C1 segment of cervical spinal cord (tissue), 14 donors: ENCODE measurements around the gene XXYLT1.
A peak's percentile ranks its signal among the peaks of the same experiment; 100 is the strongest.
"Not testable (repeated sequence)": the region's sequence is repeated elsewhere in the genome, so short reads cannot be mapped to it uniquely, and the experiment has no call there.

Source experiments
- DNase-seq, 14 donors: peaks; one replicate each; lab custom pipeline; 2025; lab: John Stamatoyannopoulos, UW

The XXYLT1 gene

DNA sequence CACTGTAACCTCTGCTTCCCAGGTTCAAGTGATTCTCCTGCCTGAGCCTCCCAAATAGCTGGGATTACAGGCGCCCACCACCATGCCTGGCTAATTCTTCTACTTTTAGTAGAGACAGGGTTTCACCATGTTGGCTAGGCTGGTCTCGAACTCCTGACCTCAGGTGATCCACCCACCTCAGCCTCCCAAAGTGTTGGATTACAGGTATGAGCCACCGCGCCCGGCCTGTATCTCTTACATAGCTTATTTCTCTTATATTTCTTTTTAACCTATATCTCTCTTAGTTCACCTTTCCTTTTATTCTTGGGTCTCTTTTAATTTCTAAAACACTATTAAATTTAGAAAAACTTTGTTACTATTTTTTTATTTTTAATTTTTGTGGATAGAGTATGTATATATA, 42.1 kb downstream of the XXYLT1 start:
- not testable (repeated sequence) for DNase-seq

GRCh38 chr3:195227871-195228270, 43.1 kb downstream of the XXYLT1 start:
- no peak for DNase-seq

DNA sequence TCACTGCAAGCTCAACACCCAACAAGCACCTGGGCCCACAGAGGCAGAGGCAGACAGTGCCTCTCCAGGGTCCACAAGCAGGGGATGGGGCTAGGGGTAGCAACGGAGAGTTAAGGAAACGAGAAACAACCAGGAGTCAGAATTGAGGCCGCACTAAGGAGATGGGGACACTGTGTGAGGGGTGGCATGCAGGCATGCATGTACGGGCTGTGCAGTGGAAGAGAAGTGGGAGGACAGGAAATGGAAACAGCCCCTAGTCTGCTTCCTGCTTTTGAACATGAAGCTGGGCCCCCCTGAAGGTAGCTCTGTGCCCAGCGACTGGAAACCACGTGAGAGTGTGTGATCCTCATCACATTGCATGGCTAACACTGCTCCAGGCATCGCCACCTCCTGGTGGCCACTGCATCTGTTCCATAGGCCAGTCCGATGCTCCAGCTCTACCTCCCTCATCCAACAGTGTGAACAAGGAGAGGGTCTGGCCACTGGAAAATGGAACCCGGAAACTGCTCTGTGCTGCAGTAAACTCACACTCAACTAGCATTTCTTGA, 44.0 kb downstream of the XXYLT1 start:
- DNase-seq = no peak

DNA sequence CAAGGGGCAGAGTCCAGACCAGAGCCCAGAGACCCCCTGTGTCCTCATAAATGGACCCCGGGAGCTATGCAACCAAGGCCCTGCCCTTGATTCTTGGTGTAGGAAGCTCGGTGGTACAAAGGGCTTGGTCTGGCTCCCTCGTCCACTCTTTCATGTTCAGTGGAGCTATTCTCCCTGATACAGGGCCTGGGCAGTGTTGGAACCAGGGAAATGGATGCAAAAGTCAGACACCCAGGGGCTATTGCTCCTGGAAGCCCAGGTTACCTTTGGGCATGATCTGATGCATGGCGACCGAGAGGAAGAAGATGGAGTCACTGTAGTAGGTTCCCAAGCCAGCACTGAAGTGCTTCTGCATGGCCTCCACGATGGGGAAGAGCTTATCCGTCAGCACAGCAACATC, 44.5 kb downstream of the XXYLT1 start:
- DNase-seq = no peak

GRCh38 chr3:195224980-195225580, 45.9 kb downstream of the XXYLT1 start:
- DNase-seq = no peak

GRCh38 chr3:195224156-195224979, 46.6 kb downstream of the XXYLT1 start:
- no peak for DNase-seq

DNA sequence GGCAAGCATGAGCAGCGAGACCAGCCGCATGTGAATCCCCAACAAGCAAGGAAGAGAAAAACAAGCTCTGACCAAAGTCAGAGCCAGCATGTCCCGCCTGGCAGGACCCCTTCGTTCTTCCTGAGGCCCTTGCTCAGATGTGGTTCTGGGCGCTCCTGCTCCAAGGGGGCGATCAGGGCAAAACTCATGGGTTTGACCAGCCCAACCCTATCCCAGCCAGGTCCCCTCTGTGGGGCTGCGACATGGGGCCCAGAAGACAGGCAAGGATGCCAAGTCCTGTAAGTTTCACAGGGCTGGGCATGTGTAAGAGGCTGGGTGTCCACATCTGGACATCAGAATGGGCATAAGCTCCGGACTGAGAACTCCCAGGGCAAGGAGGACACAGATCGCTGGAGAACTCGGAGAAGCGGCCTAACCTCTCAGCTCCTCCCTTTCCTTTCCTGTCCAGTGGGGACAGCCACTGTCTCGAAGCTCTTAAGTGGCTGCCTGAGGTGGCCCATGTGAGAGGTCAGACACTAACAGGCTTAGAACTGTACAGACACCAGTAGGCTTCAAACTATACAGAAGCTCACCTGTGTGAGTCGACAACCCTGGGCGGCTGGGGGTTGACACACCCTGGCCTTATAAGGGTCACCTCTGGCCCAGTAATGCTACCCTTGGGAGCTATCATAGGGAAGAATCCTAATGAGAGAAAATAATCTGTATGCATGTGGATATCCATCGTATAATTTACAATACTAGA, 48.9 kb downstream of the XXYLT1 start:
- DNase-seq = no peak

DNA sequence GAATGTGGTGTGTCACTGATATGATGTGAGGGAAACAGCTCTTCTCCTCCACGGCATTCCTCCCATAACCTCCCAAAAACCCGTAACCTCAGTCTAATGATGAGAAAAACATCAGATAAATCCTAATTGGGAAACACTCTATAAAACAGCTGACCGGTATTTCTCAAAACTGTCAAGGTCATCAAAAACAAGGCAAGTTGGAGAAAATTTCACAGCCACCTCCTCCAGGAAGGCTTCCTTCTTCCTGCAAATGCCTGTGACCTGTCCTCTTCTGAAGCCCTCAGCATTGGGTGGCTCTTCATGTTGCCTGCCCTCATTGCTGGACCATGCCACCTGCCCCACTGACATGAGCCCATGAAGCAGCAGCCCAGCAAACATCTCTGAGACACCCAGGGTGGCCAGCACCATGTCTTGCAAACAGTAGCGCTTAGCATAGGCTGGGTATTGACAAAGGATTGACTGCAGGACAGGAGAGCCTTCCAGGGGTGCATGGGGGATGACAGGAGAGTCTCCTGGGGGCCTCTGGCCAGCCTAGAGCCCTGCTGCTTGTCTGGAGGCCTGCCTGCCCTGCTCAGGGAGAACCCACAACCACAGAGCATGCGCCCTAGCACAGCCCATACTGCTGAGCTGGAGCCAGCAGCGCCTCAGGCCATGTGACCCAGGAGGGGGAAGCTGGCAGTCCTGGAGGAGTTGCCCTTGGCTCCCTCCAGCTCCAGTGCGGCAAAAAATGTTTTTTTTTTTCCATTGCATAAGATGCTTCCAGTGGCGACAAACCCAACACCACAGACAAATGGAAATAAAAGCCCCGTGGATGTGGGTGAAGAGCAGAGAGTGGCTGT, 49.7 kb downstream of the XXYLT1 start:
- DNase-seq = peak in 3 of 14 donors; percentile 4 to 9 (median 8)

- DNase-seq = no peak
These were observed 51.4 kb downstream of the XXYLT1 start for GRCh38 chr3:195219351-195220230.

- not testable (repeated sequence) for DNase-seq
These were observed 52.6 kb downstream of the XXYLT1 start for GRCh38 chr3:195218331-195218730.

DNA sequence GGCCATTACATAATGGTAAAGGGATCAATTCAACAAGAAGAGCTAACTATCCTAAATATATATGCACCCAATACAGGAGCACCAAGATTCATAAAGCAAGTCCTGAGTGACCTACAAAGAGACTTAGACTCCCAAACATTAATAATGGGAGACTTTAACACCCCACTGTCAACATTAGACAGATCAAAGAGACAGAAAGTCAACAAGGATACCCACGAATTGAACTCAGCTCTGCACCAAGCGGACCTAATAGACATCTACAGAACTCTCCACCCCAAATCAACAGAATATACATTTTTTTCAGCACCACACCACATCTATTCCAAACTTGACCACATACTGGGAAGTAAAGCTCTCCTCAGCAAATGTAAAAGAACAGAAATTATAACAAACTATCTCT, 55.4 kb downstream of the XXYLT1 start:
- not testable (repeated sequence) for DNase-seq

GRCh38 chr3:195214381-195214780, 56.6 kb downstream of the XXYLT1 start:
- no peak for DNase-seq

- no peak for DNase-seq
These were observed 57.2 kb downstream of the XXYLT1 start for GRCh38 chr3:195213639-195214315.

DNA sequence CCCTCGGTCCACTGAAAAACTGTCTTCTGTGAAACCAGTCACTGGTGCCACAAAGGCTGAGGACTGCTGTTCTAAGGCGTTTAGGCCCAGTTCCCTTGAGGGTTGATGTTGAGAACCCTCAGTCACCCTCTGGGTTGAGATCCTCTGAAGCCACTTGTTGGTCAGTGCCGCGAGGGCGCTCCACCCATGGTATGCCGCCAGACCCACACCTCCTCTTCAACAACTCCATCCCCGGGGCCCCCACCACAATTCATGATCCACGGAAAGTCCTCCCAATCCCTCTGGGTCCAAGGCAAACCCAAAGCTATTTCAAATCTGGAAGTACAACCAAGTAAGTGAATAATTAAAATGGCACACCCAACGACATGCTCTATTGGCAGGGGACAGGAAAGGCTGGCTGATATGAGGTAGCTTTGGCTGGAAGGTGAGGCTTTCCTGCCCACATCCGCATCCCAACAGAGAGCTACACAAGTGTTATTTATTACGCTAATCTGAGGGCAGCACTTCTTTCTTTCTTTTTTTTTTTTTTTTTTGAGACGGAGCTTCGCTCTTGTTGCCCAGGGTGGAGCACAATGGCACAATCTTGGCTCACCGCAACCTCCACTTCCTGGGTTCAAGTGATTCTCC, 58.1 kb downstream of the XXYLT1 start:
- no peak for DNase-seq

GRCh38 chr3:195212033-195212748, 58.8 kb downstream of the XXYLT1 start:
- no peak for DNase-seq

- no peak for DNase-seq
These were observed 60.5 kb downstream of the XXYLT1 start for GRCh38 chr3:195210266-195210973.

GRCh38 chr3:195209847-195210265, 61.1 kb downstream of the XXYLT1 start:
- DNase-seq = peak in 1 of 14 donors; percentile 11
